HK-2 (cell line): ENCODE data around the gene PCSK2.

Experiments
- DNase-seq: peaks from one replicate; pipeline ENCODE4 v3.0.0-alpha.2; 2018; ENCODE audit not compliant: unreplicated experiment

Gene PCSK2

GRCh38 chr20:17445543-17445942 lies 218.7 kb downstream of the PCSK2 start:
- no peak for DNase-seq

- no peak for DNase-seq
These were observed 219.3 kb downstream of the PCSK2 start for GRCh38 chr20:17446171-17446570.

GRCh38 chr20:17448071-17448470 lies 221.2 kb downstream of the PCSK2 start:
- DNase-seq: no peak

GRCh38 chr20:17449031-17449430 lies 222.2 kb downstream of the PCSK2 start:
- DNase-seq: no peak

GRCh38 chr20:17452441-17452840 lies 225.6 kb downstream of the PCSK2 start:
- DNase-seq: no peak

GRCh38 chr20:17453592-17453991 lies 226.8 kb downstream of the PCSK2 start:
- DNase-seq: no peak

- DNase-seq: no peak
These were observed 229.4 kb downstream of the PCSK2 start for GRCh38 chr20:17456279-17456678.

GRCh38 chr20:17457079-17457478 lies 230.2 kb downstream of the PCSK2 start:
- DNase-seq: no peak

- no peak for DNase-seq
These were observed 230.8 kb downstream of the PCSK2 start for GRCh38 chr20:17457588-17458190.

GRCh38 chr20:17460119-17460518 lies 233.3 kb downstream of the PCSK2 start:
- no peak for DNase-seq

GRCh38 chr20:17461941-17462340 lies 235.1 kb downstream of the PCSK2 start:
- DNase-seq: no peak

GRCh38 chr20:17463711-17464110 lies 236.9 kb downstream of the PCSK2 start:
- no peak for DNase-seq

- no peak for DNase-seq
These were observed 238.4 kb downstream of the PCSK2 start for GRCh38 chr20:17465236-17465635.

- no peak for DNase-seq
These were observed 239.8 kb downstream of the PCSK2 start for GRCh38 chr20:17466641-17467040.

- DNase-seq: no peak
These were observed 240.3 kb downstream of the PCSK2 start for GRCh38 chr20:17467120-17467655.

- no peak for DNase-seq
These were observed 241.4 kb downstream of the PCSK2 start for GRCh38 chr20:17468073-17468840.

- no peak for DNase-seq
These were observed 242.6 kb downstream of the PCSK2 start for GRCh38 chr20:17469246-17470030.

- no peak for DNase-seq
These were observed 243.7 kb downstream of the PCSK2 start for GRCh38 chr20:17470521-17470920.

- no peak for DNase-seq
These were observed 244.1 kb downstream of the PCSK2 start for GRCh38 chr20:17470973-17471372.

- DNase-seq: no peak
These were observed 244.9 kb downstream of the PCSK2 start for GRCh38 chr20:17471606-17472187.

- no peak for DNase-seq
These were observed 246.8 kb downstream of the PCSK2 start for GRCh38 chr20:17473659-17474058.

- no peak for DNase-seq
These were observed 252.3 kb downstream of the PCSK2 start for GRCh38 chr20:17479063-17479657.
